GM19452 (cell line): ENCODE data around the gene NHS.

ENCODE experiments used
- ATAC-seq: cut with Tn5 transposase; IDR thresholded peaks from one replicate; pipeline ENCODE4 v1.9.1; 2021; ENCODE audit not compliant: unreplicated experiment

NHS gene

GRCh38 chrX:17613979-17614588 is 239.1 kb downstream of the NHS start:
- ATAC-seq: peak; percentile 89

GRCh38 chrX:17616936-17617335 is 241.9 kb downstream of the NHS start:
- ATAC-seq: no peak

DNA sequence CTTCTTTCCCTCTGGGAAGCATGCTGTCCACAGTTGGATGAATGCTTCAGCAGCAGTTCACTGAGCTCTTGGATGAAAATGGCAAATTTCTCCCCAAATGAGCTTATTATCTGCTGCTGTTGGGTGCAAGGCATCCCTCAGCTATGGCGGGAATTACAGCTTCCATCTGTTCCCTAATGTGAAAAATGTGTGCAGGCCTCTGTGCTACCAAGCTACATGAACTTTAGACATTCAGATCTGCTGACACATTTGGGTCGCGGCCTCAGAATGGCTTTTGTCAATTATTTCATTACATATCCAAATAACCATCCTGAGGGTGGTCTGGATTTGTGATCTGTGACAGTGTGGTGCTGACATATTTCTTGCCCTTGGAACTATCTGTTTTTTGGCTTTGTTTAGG is 242.8 kb downstream of the NHS start:
- no peak for ATAC-seq

- ATAC-seq: no peak
Observed at GRCh38 chrX:17621566-17622270, 246.7 kb downstream of the NHS start.

GRCh38 chrX:17622331-17622730 is 247.3 kb downstream of the NHS start:
- ATAC-seq: no peak

DNA sequence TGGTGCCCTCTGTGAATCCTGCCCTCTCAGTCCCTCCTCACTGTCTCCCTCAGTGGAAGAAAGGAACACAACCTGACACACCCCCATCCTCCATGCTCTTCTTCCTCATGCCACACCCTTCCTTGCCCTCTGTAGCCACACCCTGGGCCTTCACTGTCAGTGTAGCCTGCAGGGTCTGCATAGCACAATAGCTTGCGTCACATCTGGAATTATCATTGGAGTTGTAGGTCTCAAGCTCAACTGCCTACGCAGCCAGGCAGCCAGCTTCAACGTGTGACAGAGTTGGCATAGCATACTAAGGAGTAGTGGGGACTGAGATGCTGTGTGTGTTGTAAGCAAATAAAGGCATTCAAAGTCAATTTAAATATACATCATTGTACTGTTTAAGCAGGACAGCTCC is 248.8 kb downstream of the NHS start:
- no peak for ATAC-seq

DNA sequence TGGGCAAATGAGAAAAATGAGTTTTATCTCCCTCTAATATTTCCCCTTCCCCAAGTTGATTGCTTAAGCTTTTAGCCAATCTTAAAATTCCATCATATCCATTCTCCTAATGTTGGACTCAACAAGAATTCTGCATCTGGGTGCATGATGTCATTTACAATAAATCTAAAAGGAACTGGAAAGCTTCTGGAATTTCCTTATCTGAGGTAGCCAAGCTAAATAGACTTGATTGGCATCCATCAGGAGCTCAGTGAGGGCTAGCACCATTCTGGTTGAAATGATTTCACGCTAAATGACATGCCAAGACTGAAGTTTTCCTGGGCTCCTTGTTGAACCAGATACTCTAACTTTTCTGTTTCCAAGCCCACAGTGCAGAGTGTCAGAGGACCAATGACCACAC is 252.0 kb downstream of the NHS start:
- ATAC-seq: no peak

DNA sequence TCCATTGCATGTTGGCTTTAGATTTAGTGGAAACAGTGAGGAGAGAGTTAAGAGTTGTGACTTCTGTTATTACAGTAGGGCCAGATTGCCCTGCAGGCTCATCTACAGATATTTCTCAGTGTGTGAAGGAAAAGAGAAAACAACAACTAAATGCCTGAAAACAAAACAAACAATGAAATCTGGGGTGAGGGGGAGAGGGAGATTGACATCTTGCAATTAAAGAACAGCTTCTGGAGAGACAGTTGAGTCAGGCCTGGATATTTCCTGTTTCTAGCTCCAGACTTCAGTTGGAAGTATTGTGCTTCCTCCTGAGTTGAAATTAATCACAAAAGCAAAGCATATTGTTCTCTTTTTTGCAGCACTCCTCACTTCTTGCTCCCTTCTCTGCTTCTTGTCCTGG is 254.0 kb downstream of the NHS start:
- no peak for ATAC-seq

GRCh38 chrX:17629519-17629918 is 254.5 kb downstream of the NHS start:
- no peak for ATAC-seq

DNA sequence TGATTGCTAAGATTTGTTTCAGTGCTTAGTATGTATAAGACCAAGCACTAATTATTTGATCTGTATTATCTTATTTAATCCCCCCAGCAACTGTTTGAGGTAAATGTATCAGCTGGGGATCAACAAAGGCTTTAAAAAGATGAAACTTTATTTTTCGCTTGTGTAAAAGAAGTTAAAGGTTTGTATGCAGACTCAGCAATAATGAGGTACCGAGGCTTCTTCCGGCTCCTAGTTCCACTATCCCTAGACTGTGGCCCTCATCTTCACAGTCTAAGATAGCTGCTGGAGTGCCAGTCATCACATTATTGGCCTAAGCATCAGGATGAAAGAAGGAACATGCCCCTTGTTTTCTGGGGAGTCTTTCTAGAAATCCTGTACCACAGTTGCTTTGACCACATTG is 256.6 kb downstream of the NHS start:
- no peak for ATAC-seq

- ATAC-seq: no peak
Observed at GRCh38 chrX:17632942-17633341, 257.9 kb downstream of the NHS start.

DNA sequence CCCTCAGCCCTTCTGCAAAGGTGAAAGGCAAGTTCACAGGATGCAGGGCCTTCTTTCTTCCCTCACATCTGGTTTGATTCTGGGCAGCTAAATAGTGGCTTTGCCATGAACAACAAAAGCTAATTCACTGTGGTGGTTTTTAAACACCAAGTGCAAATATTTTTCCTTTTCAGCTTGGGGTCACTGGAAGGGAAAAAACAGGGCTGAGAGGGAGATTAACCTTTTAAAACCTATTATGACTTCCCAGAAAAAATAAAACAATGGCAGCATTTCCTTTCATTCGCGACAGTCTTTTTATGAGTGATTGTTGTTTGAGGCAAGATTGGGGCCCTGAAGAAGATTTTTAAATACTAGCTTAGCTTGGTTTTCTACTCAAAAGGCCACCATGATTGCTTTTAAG is 258.5 kb downstream of the NHS start:
- ATAC-seq: no peak

DNA sequence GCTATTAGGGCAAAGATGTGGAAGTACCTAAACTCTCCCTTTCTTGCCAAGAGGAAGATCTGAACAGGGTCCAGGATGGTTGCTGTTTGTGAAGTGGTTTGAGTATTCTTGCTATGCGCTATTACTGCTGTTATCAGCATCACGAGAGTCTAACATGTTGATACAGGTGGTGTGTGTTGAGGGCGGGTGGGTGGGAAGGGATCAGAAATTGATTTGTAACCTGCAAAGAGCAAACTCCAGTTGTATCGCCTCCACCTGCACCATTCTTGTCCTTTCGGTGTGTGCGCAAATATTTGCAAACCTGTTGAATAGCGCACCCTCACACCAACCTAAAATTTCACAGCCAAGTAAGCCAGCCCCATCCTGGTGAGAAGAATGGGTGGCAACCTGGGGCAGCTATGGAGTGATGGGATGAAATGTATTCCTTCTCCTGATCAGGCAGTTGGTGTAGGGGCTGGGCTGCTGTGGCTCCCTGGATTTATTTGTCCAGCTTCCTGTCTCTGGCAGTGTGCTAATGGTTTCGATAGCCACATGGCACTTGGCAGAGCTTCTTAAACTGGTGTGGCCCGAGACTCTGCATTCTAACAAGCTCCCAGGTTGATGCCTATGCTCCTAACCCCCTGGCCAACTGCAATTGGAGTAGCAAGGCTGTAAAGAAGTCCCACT is 259.7 kb downstream of the NHS start:
- no peak for ATAC-seq

DNA sequence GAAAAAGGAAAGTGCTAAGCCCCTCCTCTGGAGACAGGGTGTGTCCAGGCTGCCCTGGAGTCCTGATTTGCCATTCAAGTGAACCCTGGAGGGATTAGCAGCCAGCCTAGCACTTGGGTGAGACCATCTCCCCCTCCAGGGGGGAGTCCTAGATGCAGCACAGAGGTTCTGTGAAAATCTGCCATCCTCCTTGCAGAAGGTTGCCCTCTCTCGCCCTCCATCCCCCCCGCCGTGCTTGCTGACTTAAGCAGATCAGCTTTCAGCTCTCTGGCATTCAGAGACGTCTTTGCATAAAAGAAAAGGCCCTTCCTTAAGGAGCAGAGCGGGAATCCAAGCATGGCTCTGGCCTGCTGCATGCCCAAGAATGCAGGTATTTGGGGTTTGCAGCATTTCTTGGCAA is 260.2 kb downstream of the NHS start:
- no peak for ATAC-seq

DNA sequence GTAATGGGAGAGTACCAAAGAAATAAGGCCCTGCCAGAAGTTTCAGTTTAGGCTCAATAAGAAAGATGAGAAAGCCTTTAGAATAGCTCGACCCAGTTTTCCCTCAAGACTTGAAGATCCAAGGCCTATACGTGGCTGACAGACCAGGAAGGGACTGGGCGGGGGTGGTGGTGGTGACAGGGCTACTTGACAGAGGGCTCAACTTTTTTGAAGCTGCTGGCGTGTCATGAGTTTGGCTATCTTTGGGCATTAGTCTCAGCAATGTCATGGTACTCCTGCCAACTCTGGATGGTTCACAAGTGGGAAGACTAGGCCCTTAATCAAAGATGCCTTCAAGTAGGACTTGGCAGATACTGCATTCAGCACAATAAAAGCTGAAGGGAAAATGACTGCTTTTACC is 262.2 kb downstream of the NHS start:
- no peak for ATAC-seq

DNA sequence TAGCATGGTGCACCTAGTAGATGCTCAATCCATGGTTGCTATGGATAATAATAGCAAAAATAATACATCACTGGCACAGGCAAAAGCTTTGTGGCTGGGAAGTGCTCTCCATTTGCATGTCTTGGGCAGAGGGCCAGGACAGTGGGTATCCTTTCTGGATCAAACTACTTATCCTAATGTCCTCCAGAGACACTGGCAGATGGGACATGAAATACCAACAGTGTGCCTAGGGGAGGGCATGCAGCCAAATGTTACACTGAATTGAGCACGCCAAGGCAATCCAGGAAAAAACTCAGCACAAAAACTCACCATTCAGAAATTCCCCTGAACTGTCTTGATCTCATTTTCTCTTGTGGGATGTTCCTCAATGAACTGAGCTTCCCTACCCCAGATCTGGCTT is 263.7 kb downstream of the NHS start:
- ATAC-seq: no peak

DNA sequence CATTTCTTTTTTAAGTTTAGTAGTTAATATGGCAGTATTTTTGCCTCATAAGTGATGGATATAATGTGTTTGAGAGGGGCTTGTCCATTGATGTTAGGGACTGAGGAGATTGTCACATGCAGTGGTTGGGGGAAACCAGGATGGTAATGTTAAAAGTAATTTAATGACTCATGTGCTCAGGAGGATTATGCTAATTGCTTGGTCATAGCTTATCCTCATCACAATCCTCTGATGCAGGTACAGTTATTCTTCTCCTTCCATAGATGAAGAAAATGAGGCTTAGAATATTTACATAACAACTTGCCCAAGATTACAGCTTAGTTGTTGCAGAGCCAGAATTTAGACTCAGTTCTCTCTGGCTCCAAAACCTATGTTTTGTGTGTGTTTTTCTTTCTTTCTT is 267.9 kb downstream of the NHS start:
- ATAC-seq: no peak

DNA sequence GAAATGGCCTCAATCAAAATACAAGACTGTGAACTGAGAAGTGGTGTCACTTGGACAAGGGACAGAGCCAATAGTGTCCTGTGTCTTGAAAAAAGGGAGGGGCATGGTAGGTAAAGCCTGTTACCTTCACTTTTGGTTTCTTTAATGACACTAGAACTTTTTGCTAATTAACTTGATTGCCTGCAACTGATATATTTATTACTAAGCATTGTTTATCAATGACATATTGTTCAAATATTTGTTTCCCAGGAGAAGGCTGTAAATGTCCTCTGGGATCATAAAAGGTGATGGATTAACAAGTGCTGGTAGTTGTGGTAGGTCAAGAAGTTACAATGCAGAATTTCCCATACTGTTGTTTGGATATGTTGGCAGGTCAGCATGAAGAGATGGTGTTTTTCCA is 268.5 kb downstream of the NHS start:
- ATAC-seq: no peak

DNA sequence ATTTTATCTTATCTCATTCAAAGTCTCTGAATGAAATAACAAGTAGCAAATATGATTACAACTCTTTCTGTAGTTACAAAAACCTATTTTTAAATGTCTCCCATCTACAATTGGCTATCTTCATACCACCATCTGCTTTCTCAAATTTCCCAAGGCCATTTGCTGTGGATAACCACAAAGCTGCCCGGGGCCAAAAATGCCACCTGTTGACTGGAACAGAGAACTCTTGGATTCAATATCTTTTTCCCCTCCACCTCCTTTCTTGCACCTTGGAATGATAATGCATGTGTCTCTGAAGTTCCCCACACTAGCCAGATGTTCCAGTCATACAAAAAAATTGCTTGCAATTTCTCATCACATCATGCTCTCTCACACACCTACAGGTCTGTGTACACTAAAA is 269.0 kb downstream of the NHS start:
- no peak for ATAC-seq

GRCh38 chrX:17654116-17654515 is 279.1 kb downstream of the NHS start:
- no peak for ATAC-seq

DNA sequence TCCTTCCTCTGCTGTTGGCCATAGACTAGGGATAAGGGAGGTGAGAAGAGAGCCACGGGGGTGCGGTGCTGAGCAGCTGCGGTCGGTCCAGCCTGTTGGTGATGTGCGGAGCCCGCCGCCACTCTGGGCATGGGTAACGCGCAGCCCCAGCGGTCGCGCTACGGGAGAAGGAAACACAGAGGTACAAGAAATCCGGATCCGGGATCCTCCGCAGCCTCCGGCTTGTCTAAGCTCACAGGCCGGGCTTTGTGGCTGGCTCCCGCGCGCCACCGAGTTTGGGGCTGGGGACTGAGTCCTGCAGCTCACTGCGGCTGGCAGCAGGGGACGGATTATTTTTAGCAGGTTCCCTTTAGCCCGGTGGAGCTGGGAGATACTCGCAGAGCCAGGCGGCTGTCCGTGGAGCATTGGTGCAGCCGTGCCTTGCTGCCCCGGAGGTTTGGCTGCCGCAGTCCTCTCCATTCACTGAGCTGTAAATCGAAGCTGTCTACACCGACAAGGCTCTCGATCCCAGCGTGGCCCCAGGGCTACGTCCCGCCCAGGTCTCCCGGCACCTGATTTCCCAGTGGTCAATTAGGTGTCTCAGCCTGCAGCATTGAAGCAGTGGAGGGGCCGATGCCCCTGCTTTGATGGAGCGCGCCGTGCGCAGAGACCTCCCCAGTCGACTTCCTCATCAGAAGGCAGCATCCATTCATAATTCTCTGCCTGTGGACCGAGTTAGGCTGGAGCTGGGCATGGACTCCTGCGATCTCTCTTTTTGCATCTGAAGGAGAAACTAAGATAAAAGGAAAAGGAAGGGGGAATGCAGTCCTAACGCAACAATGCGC is 280.4 kb downstream of the NHS start:
- ATAC-seq: no peak

- ATAC-seq: no peak
Observed at GRCh38 chrX:17656035-17656418, 281.0 kb downstream of the NHS start.
